Trophoblast cell (in vitro differentiated cells and primary cell): ENCODE measurements around the gene GLYATL3.
"Not testable (repeated sequence)": the region's sequence is repeated elsewhere in the genome, so short reads cannot be mapped to it uniquely, and the experiment has no call there.

Source experiments
- DNase-seq, 2 donors: peaks; one replicate each; pipeline ENCODE4 v3.0.0-alpha.2; 2016
- H2AFZ ChIP-seq: 2 replicates; pipeline ENCODE4 v1.6.1; 2013; ENCODE audit warnings: low read length, moderate library complexity, mild to moderate bottlenecking; ENCODE audit not compliant: insufficient read depth, poor library complexity
- H2AK5ac ChIP-seq: 2 replicates; pipeline ENCODE4 v1.6.1; 2013; ENCODE audit warnings: mild to moderate bottlenecking, low read length
- H2BK120ac ChIP-seq: 2 replicates; pipeline ENCODE4 v1.6.1; 2013; ENCODE audit warnings: low read length, mild to moderate bottlenecking, moderate library complexity; ENCODE audit not compliant: insufficient read depth, poor library complexity
- H2BK12ac ChIP-seq: 2 replicates; pipeline ENCODE4 v1.6.1; 2013; ENCODE audit warnings: mild to moderate bottlenecking, low read length, moderate library complexity
- H2BK5ac ChIP-seq: 2 replicates; pipeline ENCODE4 v1.6.1; 2013; ENCODE audit warnings: low read length, low read depth, moderate library complexity, mild to moderate bottlenecking; ENCODE audit not compliant: poor library complexity
- H3K14ac ChIP-seq: 2 replicates; pipeline ENCODE4 v1.6.1; 2013; ENCODE audit warnings: mild to moderate bottlenecking, low read length
- H3K18ac ChIP-seq: 2 replicates; pipeline ENCODE4 v1.6.1; 2013; ENCODE audit warnings: mild to moderate bottlenecking, low read length
- H3K23ac ChIP-seq: 2 replicates; pipeline ENCODE4 v1.6.1; 2013; ENCODE audit warnings: low read length
- H3K27ac ChIP-seq: 2 replicates; pipeline ENCODE4 v1.5.1; 2013; ENCODE audit warnings: low read depth, mild to moderate bottlenecking, inconsistent platforms, low read length, moderate library complexity
- H3K27me3 ChIP-seq: 2 replicates; pipeline ENCODE4 v1.6.1; 2013; ENCODE audit warnings: inconsistent platforms, mild to moderate bottlenecking, low read length, moderate library complexity; ENCODE audit not compliant: insufficient read depth
- H3K36me3 ChIP-seq, 2 experiments: 1 replicate in 1 of 2; 2 replicates in 1 of 2; pipeline ENCODE4 v1.6.1; 2013; ENCODE audit warnings: low read length in 2 of 2, mild to moderate bottlenecking in 2 of 2, moderate library complexity in 1 of 2; ENCODE audit not compliant: insufficient read depth in 2 of 2, control insufficient read depth in 1 of 2
- H3K4ac ChIP-seq: 2 replicates; pipeline ENCODE4 v1.6.1; 2013; ENCODE audit warnings: low read depth, mild to moderate bottlenecking, low read length, moderate library complexity
- H3K4me1 ChIP-seq, 2 experiments: 1 replicate in 1 of 2; 2 replicates in 1 of 2; pipeline ENCODE4 v1.6.1; 2013; ENCODE audit warnings: low read length in 2 of 2, mild to moderate bottlenecking in 2 of 2, moderate library complexity in 1 of 2; ENCODE audit not compliant: insufficient read depth in 2 of 2, control insufficient read depth in 1 of 2
- H3K4me2 ChIP-seq: 2 replicates; pipeline ENCODE4 v1.6.1; 2013; ENCODE audit warnings: inconsistent platforms, mild to moderate bottlenecking, low read length, moderate library complexity
- H3K4me3 ChIP-seq: 2 replicates; pipeline ENCODE4 v1.5.1; 2013; ENCODE audit warnings: mild to moderate bottlenecking, low read depth, low read length, inconsistent platforms
- H3K79me1 ChIP-seq: one replicate; pipeline ENCODE4 v1.6.1; 2013; ENCODE audit warnings: low read length
- H3K79me2 ChIP-seq: 2 replicates; pipeline ENCODE4 v1.6.1; 2013; ENCODE audit warnings: low read length, mild to moderate bottlenecking; ENCODE audit not compliant: control insufficient read depth, insufficient read depth, poor library complexity
- H3K9ac ChIP-seq: 2 replicates; pipeline ENCODE4 v1.6.1; 2013; ENCODE audit warnings: mild to moderate bottlenecking, low read length
- H3K9me3 ChIP-seq: 2 replicates; pipeline ENCODE4 v1.6.1; 2013; ENCODE audit warnings: low read depth, mild to moderate bottlenecking, control low read depth, inconsistent platforms, low read length; ENCODE audit not compliant: insufficient read depth
- H4K12ac ChIP-seq: 2 replicates; pipeline ENCODE4 v1.6.1; 2013; ENCODE audit warnings: low read depth, mild to moderate bottlenecking, low read length, moderate library complexity
- H4K8ac ChIP-seq: 2 replicates; pipeline ENCODE4 v1.6.1; 2013; ENCODE audit warnings: low read depth, mild to moderate bottlenecking, low read length, moderate library complexity
- H4K91ac ChIP-seq: one replicate; pipeline ENCODE4 v1.6.1; 2013; ENCODE audit warnings: low read depth, mild to moderate bottlenecking, low read length, moderate library complexity
- WGBS: extraction: QIAGEN DNeasy Blood & Tissue Kit; methylation state at CpG from one replicate; pipeline ENCODE4 v1.1.7; 2013; ENCODE audit warnings: missing lambda C conversion rate; ENCODE audit not compliant: insufficient read length, insufficient coverage; ENCODE audit errors: extremely low coverage; 5-methylcytosine and 5-hydroxymethylcytosine counted together

Gene GLYATL3

DNA sequence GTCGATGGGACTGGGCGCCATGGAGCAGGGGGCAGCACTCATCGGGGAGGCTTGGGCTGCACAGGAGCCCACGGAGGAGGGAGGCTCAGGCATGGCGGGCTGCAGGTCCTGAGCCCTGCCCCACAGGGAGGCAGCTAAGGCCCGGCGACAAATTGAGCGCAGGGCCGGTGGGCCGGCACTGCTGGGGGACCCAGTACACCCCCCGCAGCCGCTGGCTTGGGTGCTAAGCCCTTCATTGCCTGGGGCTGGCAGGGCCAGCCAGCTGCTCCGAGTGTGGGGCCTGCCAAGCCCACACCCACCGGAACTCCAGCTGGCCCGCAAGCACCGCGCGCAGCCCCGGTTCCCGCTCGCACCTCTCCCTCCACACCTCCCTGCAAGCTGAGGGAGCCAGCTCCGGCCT is 17.9 kb upstream of the GLYATL3 start:
- DNase-seq, H2AFZ ChIP-seq, H3K23ac ChIP-seq, H3K18ac ChIP-seq, H3K4me3 ChIP-seq, H2BK5ac ChIP-seq, H3K14ac ChIP-seq, H3K4me1 ChIP-seq, H4K12ac ChIP-seq, H2AK5ac ChIP-seq, H3K9ac ChIP-seq, H3K4ac ChIP-seq, H2BK120ac ChIP-seq, H3K27ac ChIP-seq, H4K8ac ChIP-seq, H2BK12ac ChIP-seq, H4K91ac ChIP-seq, H3K9me3 ChIP-seq, H3K4me2 ChIP-seq, H3K27me3 ChIP-seq, H3K79me2 ChIP-seq, H3K79me1 ChIP-seq: not testable (repeated sequence)
- no CpG with 5 or more reads among the region's 22 CpGs for WGBS
- H3K36me3 ChIP-seq, result peaks cover 9 to 15% of the 10 kb centered on the region in 2 experiments

DNA sequence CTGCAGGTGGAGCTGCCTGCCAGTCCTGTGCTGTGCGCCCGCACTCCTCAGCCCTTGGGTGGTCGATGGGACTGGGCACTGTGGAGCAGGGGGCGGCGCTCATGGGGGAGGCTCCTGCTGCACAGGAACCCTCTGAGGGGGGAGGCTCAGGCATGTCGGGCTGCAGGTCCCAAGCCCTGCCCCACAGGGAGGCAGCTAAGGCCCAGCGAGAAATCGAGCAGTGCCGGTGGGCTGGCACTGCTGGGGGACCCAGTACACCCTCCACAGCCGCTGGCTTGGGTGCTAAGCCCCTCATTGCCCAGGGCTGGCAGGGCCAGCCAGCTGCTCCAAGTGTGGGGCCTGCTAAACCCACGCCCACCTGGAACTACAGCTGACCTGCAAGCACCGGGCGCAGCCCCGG is 16.3 kb upstream of the GLYATL3 start:
- not testable (repeated sequence) for H4K12ac ChIP-seq, H3K79me1 ChIP-seq, H3K23ac ChIP-seq, H2BK120ac ChIP-seq, H3K18ac ChIP-seq, H3K27me3 ChIP-seq, H3K4me1 ChIP-seq, H3K9me3 ChIP-seq, H3K4ac ChIP-seq, H2AK5ac ChIP-seq, DNase-seq, H2BK5ac ChIP-seq, H3K4me3 ChIP-seq, H3K4me2 ChIP-seq, H4K8ac ChIP-seq, H3K79me2 ChIP-seq, H4K91ac ChIP-seq, H3K14ac ChIP-seq, H3K9ac ChIP-seq, H3K27ac ChIP-seq, H2BK12ac ChIP-seq, H2AFZ ChIP-seq
- H3K36me3 ChIP-seq, result peaks cover 9 to 15% of the 10 kb centered on the region in 2 experiments
- WGBS, result no CpG with 5 or more reads among the region's 14 CpGs

DNA sequence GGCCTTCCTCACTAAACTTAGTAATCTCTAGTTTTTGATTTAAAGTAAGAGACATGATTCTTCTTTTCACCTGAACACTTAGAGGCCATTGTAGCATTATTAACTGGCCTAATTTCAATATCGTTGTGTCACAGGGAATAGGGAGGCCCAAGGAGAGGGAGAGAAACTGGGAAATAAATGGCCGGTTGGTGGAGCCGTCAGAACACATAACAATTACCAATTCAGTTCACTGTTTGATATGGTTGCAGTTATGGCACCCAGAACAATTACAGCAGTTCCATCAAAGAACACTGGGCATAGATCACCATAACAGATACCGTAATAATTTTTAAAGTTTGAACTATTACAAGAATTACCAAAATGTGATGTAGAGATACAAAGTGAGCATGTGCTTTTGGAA is 9.1 kb upstream of the GLYATL3 start:
- no peaks in the 10 kb centered on the region for H3K27me3 ChIP-seq
- H2BK120ac ChIP-seq, result no peak overlapping the region
- H3K23ac ChIP-seq, result no peak overlapping the region
- no CpG with 5 or more reads among the region's 4 CpGs for WGBS
- H3K79me1 ChIP-seq, result no peaks in the 10 kb centered on the region
- H3K9ac ChIP-seq, result no peak overlapping the region
- H3K9me3 ChIP-seq, result no peaks in the 10 kb centered on the region
- no peak overlapping the region for H3K4ac ChIP-seq
- no peak overlapping the region for H3K14ac ChIP-seq
- H2AFZ ChIP-seq, result no peak overlapping the region
- DNase-seq, result no peak
- no peak overlapping the region for H3K4me2 ChIP-seq
- no peak overlapping the region for H3K4me3 ChIP-seq
- H4K91ac ChIP-seq, result no peak overlapping the region
- H2BK5ac ChIP-seq, result no peak overlapping the region
- no peak overlapping the region for H3K18ac ChIP-seq
- H2BK12ac ChIP-seq, result no peak overlapping the region
- peaks cover 3 to 5% of the 10 kb centered on the region in 2 experiments for H3K36me3 ChIP-seq
- no peak overlapping the region for H4K12ac ChIP-seq
- H4K8ac ChIP-seq, result no peak overlapping the region
- no peaks in the 10 kb centered on the region for H3K79me2 ChIP-seq
- no peaks in the 10 kb centered on the region for H3K4me1 ChIP-seq
- no peak overlapping the region for H2AK5ac ChIP-seq
- H3K27ac ChIP-seq, result no peak overlapping the region

DNA sequence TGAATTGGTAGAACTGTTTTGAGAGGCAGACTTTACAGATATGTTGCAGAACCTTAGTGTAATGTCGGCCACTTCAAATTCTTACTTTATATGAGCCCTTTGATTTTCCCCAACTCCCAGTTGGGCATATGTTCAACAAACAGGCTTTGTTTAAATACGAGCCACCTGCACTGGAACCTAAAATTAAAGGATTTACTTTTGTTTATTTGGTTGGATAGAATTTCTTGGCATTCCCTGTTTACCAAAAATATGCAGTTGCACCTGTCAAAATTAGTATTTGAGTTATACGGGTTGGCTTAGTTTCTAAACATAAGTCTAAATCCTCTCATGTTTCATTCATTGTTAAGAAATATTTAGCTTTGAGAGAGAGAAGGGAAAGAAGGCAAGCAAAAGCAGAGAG is 2.4 kb upstream of the GLYATL3 start:
- Histone ChIP-seq H3K14ac (no peak overlapping the region), H4K12ac (no peak overlapping the region), H3K79me2 (no peaks in the 10 kb centered on the region), H3K4ac (no peak overlapping the region), H3K9me3 (no peaks in the 10 kb centered on the region), H3K9ac (no peak overlapping the region), H3K79me1 (no peaks in the 10 kb centered on the region), H4K91ac (no peak overlapping the region), H3K4me2 (no peak overlapping the region), H4K8ac (no peak overlapping the region), H3K27me3 (no peaks in the 10 kb centered on the region), H3K27ac (no peak overlapping the region), H3K36me3 (peaks cover 0 to 3% of the 10 kb centered on the region in 2 experiments), H2BK12ac (no peak overlapping the region), H3K23ac (no peak overlapping the region), H2BK120ac (no peak overlapping the region), H2AK5ac (no peak overlapping the region), H3K18ac (no peak overlapping the region), H3K4me1 (no peaks in the 10 kb centered on the region), H2AFZ (no peak overlapping the region), H2BK5ac (no peak overlapping the region), H3K4me3 (no peak overlapping the region)
- WGBS, result no CpG with 5 or more reads among the region's 3 CpGs
- DNase-seq, result no peak
